Measurements from ENCODE around the gene DPP6.

DNA sequence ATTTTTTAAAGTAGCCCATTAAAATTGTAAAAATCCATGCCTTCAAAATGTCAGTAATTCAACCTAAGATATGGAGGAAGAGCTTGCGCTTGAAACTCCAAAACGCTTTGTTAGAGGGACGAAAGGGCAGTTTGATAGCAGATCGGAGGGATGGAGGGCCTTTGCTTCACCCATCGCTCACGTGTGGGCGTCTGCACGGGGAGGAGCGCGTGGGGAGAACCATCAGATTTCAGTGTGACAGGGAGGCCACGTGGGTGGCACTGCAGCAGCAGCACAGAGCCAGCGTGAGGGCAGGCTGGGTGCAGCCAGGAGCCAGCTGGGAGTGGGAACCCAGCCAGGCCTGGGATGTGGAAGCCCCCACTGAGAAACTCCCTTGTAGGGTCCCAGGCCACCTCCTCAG, 625.3 kb downstream of the DPP6 start:
- TF ChIP-seq CTCF (IDR thresholded peaks at IDR 0.05) = no peak
- TF ChIP-seq NFE2L1 (CRISPR knock-in tag; IDR thresholded peaks at IDR 0.05) = no peak
- TF ChIP-seq KAT7 (CRISPR knock-in tag; IDR thresholded peaks at IDR 0.05; ENCODE audit: borderline replicate concordance) = no peak
- no peak for TF ChIP-seq STAT6 (CRISPR knock-in tag; conservative IDR thresholded peaks at IDR 0.05; ENCODE audit: low read depth)
- TF ChIP-seq, protein P1, sequence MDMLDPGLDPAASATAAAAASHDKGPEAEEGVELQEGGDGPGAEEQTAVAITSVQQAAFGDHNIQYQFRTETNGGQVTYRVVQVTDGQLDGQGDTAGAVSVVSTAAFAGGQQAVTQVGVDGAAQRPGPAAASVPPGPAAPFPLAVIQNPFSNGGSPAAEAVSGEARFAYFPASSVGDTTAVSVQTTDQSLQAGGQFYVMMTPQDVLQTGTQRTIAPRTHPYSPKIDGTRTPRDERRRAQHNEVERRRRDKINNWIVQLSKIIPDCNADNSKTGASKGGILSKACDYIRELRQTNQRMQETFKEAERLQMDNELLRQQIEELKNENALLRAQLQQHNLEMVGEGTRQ (CRISPR knock-in tag; IDR thresholded peaks at IDR 0.05) = no peak
- no peak for TF ChIP-seq NR2C2 (CRISPR knock-in tag; IDR thresholded peaks at IDR 0.05)
- TF ChIP-seq, protein P2, sequence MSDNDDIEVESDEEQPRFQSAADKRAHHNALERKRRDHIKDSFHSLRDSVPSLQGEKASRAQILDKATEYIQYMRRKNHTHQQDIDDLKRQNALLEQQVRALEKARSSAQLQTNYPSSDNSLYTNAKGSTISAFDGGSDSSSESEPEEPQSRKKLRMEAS (CRISPR knock-in tag; IDR thresholded peaks at IDR 0.05) = no peak
